Epithelial cell of proximal tubule (primary cell): Measurements from ENCODE around the gene SAXO2. TPM values are rescaled to one million over a fixed set of nuclear protein-coding genes. Genes with fewer than 3 reads are reported as not detected.
"Not testable (repeated sequence)": the region's sequence is repeated elsewhere in the genome, so short reads cannot be mapped to it uniquely, and the experiment has no call there.

Source experiments
- DNase-seq: peaks from one replicate; pipeline ENCODE4 v3.0.0-alpha.2; 2011; ENCODE audit warnings: low read depth
- H3K4me3 ChIP-seq: 2 replicates; pipeline ENCODE4 v1.5.1; 2011; ENCODE audit warnings: low read depth, mild to moderate bottlenecking, low read length
- CTCF ChIP-seq: conservative IDR thresholded peaks from 2 replicates; pipeline ENCODE4 v1.5.1; 2012; ENCODE audit warnings: low read depth, mild to moderate bottlenecking, low read length
- total RNA-seq: library from RNA; depleted of rRNA; stranded (reverse); fragments of >200 nt; gene quantifications from 2 replicates; pipeline ENCODE4 v1.2.3, GENCODE V29; 2015

SAXO2 gene
- total RNA-seq, 1 donor from 2014 or later = 0.12 TPM

GRCh38 chr15:82304778-82305090 lies 42.1 kb downstream of the SAXO2 start:
- DNase-seq = no peak
- no peak overlapping the region for H3K4me3 ChIP-seq
- TF ChIP-seq CTCF = no peak

- no peak for DNase-seq
- TF ChIP-seq CTCF = no peak
- H3K4me3 ChIP-seq = no peak overlapping the region
These were observed 43.0 kb downstream of the SAXO2 start for GRCh38 chr15:82305621-82306048.

GRCh38 chr15:82306791-82307713 lies 44.4 kb downstream of the SAXO2 start:
- H3K4me3 ChIP-seq = no peak overlapping the region
- TF ChIP-seq CTCF = no peak
- DNase-seq = no peak

- TF ChIP-seq CTCF = no peak
- DNase-seq = no peak
These were observed 45.1 kb downstream of the SAXO2 start for GRCh38 chr15:82307714-82308081.

DNA sequence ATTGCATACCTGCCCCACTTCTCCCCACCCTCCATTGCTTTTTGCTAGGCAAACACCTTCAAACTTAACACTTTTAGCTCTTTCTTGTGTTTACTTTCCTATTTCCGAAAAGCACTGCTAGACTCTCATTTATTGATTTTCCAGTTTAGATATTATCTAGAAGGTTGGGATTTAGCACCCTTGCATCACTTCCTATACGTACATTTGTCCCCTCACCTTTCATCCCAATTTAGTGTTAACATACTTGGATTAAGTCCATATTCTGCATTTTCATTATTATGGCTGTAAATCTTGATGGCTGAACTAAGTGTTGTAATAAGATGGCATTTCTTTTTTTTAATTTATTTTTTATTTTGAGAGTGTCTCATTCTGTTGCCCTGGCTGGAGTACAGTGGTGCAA lies 47.2 kb downstream of the SAXO2 start:
- no peak overlapping the region for H3K4me3 ChIP-seq
- DNase-seq = no peak
- TF ChIP-seq CTCF = no peak

More at GRCh38 chr15:82307714-82308081, 45.1 kb downstream of the SAXO2 start:
- H3K4me3 ChIP-seq = no peak overlapping the region

DNA sequence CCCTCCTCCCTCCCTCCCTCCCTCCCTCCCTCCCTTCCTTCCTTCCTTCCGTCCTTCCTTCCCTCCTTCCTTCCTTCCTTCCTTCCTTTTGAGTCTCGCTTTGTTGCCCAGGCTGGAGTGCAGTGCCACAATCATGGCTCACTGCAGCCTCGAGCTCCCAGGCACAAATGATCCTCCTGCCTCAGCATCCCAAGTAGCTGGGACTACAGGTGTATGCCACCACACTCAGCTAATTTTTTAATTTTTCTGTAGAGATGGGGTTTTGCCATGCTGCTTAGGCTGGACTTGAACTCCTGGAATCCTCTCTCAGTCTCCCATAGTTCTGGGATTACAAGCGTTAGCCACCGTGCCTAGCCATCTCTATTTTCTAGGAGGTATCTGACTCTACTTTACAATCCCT lies 48.7 kb downstream of the SAXO2 start:
- H3K4me3 ChIP-seq, DNase-seq: not testable (repeated sequence)

GRCh38 chr15:82312586-82313349 lies 50.1 kb downstream of the SAXO2 start:
- TF ChIP-seq CTCF = no peak
- H3K4me3 ChIP-seq = no peak overlapping the region
- DNase-seq = no peak
